ENCODE results near the gene DCTN3. TPM values are rescaled to one million over a fixed set of nuclear protein-coding genes. Genes with fewer than 3 reads are reported as not detected.

Gene DCTN3
- total RNA-seq, 1 donor from 2014 or later, result 94.8 TPM

DNA sequence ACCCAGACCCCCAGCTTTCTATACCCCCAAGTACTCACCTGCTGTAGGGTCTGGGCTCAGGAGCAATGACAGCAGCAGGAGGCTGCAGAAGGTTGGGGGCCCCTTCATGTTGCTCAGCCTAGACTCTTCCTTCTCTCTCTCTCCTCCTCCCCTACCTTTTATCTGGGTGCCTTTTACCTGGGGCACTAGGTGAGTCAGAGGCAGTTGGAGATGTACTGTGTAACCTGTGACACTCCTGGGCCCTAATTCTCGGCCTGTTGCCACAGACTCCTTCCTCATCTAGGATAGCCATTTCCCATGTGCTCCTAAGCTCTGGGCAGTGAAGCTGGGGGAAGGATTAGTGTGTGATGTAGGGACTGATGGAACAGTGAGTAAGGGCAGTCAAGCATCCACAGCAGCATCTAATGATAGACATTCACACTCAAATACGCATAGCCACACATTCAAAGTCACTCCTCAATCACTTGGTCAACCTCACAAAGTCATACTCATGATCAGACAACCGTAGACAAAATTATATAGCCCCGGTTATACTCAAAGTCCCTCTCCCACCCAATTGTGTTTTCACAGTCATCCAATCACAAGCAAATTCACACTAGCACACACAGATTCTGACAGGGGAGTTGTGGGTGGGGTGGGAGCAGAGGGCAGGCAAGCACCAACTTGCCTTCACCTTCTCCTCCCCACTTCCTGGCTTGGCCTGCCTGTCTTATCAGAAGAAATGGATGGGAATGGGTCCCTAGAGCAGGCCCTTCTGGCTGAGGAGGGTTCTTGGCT, 42.4 kb upstream of the DCTN3 start, which contains the start of gene CCL27:
CCL27 (minus strand) TSS at position 132 of the 777 bp plus-strand sequence; CDS start at position 108, 24 bp downstream.
- H3K4me1 Mint-ChIP-seq (ENCODE audit: low read depth, unreplicated experiment), result peaks cover 2% of the 10 kb centered on the region
- H3K9me3 ChIP-seq (ENCODE audit: insufficient read depth, low read depth, low read length), result no peaks in the 10 kb centered on the region
- peaks cover 15% of the 10 kb centered on the region for H3K36me3 Mint-ChIP-seq (ENCODE audit: low read depth, unreplicated experiment)
- H3K4me2 ChIP-seq (ENCODE audit: low read length), result no peak within 1 kb of the TSS
- H3K9ac ChIP-seq (ENCODE audit: low read length), result no peak within 1 kb of the TSS
- FAIRE-seq, result no peak
- no peak within 1 kb of the TSS for H3K4me3 ChIP-seq (ENCODE audit: insufficient read depth, low read depth, low read length)
- H3K27ac ChIP-seq (ENCODE audit: low read depth, low read length), result no peak within 1 kb of the TSS
- no peak within 1 kb of the TSS for H2AFZ ChIP-seq (ENCODE audit: low read depth, low read length)
- TF ChIP-seq, protein P1, sequence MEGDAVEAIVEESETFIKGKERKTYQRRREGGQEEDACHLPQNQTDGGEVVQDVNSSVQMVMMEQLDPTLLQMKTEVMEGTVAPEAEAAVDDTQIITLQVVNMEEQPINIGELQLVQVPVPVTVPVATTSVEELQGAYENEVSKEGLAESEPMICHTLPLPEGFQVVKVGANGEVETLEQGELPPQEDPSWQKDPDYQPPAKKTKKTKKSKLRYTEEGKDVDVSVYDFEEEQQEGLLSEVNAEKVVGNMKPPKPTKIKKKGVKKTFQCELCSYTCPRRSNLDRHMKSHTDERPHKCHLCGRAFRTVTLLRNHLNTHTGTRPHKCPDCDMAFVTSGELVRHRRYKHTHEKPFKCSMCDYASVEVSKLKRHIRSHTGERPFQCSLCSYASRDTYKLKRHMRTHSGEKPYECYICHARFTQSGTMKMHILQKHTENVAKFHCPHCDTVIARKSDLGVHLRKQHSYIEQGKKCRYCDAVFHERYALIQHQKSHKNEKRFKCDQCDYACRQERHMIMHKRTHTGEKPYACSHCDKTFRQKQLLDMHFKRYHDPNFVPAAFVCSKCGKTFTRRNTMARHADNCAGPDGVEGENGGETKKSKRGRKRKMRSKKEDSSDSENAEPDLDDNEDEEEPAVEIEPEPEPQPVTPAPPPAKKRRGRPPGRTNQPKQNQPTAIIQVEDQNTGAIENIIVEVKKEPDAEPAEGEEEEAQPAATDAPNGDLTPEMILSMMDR (IDR thresholded peaks at IDR 0.05; ENCODE audit: insufficient read depth, low read depth, low read length), result no peak
- TF ChIP-seq EZH2 (IDR thresholded peaks at IDR 0.05; ENCODE audit: insufficient read depth, low read length), result no peak
- no peaks in the 10 kb centered on the region for H3K27me3 Mint-ChIP-seq (ENCODE audit: low read depth, unreplicated experiment)
- peak within 1 kb of the TSS; percentile 11 for H3K27ac Mint-ChIP-seq (ENCODE audit: unreplicated experiment)
- H3K79me2 ChIP-seq (ENCODE audit: insufficient read depth, low read length), result peaks cover 14% of the 10 kb centered on the region
- DNase-seq (ENCODE audit: low read depth), result no peak
- H3K27me3 ChIP-seq (ENCODE audit: insufficient read depth, low read length), result no peaks in the 10 kb centered on the region
- H3K9me3 Mint-ChIP-seq (ENCODE audit: unreplicated experiment), result no peaks in the 10 kb centered on the region
- H3K4me1 ChIP-seq (ENCODE audit: insufficient read depth, low read length), result peaks cover 12% of the 10 kb centered on the region
- peak within 1 kb of the TSS; percentile 34 for H3K4me3 Mint-ChIP-seq (ENCODE audit: unreplicated experiment)
- H4K20me1 ChIP-seq (ENCODE audit: insufficient read depth, low read length), result peaks cover 6% of the 10 kb centered on the region
- H3K36me3 ChIP-seq (ENCODE audit: insufficient read depth, low read length), result no peaks in the 10 kb centered on the region

DNA sequence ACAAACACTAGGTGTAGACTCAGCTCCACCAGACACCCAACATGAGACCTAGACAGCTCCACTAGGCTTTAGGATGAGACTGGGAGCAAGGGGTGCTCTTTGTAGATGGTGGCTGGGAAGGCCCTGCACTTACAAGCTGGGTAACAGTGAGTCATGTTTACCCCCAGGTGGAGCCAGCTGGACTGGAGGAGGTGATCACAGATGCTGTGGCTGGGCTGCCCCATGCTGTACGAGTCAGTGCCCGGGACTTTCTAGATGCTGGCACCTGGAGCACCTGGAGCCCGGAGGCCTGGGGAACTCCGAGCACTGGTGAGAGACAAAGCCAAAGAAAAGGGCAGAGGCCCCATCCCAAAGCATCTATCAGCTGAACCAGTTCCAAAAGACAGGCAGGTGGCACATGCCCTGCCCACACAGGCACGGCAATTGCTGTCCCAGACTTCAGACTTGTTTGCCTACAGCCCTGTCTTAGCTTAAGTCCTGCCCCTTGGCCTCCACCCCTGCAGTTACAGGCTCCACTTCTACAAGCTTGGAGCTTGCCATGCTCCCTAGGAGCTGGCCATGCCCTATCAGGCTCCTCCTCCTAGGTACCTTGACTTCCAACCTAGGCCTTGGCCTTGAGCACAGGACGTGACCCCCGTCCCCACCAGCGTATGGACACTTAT, 39.4 kb upstream of the DCTN3 start:
- Histone ChIP-seq H3K79me2 (ENCODE audit: insufficient read depth, low read length) (no peaks in the 10 kb centered on the region), H2AFZ (ENCODE audit: low read depth, low read length) (no peak overlapping the region), H3K36me3 (ENCODE audit: insufficient read depth, low read length) (no peaks in the 10 kb centered on the region), H3K27ac (ENCODE audit: low read depth, low read length) (no peak overlapping the region), H4K20me1 (ENCODE audit: insufficient read depth, low read length) (no peaks in the 10 kb centered on the region), H3K4me1 (ENCODE audit: insufficient read depth, low read length) (peaks cover 4% of the 10 kb centered on the region), H3K4me3 (ENCODE audit: insufficient read depth, low read depth, low read length) (no peak overlapping the region), H3K4me2 (ENCODE audit: low read length) (no peak overlapping the region), H3K9ac (ENCODE audit: low read length) (no peak overlapping the region), H3K27me3 (ENCODE audit: insufficient read depth, low read length) (no peaks in the 10 kb centered on the region), H3K9me3 (ENCODE audit: insufficient read depth, low read depth, low read length) (no peaks in the 10 kb centered on the region)
- Mint-ChIP-seq H3K4me3 (ENCODE audit: unreplicated experiment) (no peak overlapping the region), H3K27ac (ENCODE audit: unreplicated experiment) (no peak overlapping the region), H3K36me3 (ENCODE audit: low read depth, unreplicated experiment) (peaks cover 20% of the 10 kb centered on the region), H3K9me3 (ENCODE audit: unreplicated experiment) (no peaks in the 10 kb centered on the region), H3K4me1 (ENCODE audit: low read depth, unreplicated experiment) (peaks cover 2% of the 10 kb centered on the region), H3K27me3 (ENCODE audit: low read depth, unreplicated experiment) (peaks cover 5% of the 10 kb centered on the region)
- no peak for FAIRE-seq
- no peak for DNase-seq (ENCODE audit: low read depth)
- TF ChIP-seq, protein P1 (IDR thresholded peaks at IDR 0.05; ENCODE audit: insufficient read depth, low read depth, low read length), result no peak
- no peak for TF ChIP-seq EZH2 (IDR thresholded peaks at IDR 0.05; ENCODE audit: insufficient read depth, low read length)

Measured in astrocyte (in vitro differentiated cells and primary cell).